C1 segment of cervical spinal cord (tissue), 14 donors: ENCODE data around the gene PPP1R3G.

Experiments
- DNase-seq, 14 donors: peaks; one replicate each; lab custom pipeline; 2025; lab: John Stamatoyannopoulos, UW

Gene PPP1R3G

GRCh38 chr6:5093231-5094015, 8.3 kb downstream of the PPP1R3G start:
- no peak for DNase-seq

DNA sequence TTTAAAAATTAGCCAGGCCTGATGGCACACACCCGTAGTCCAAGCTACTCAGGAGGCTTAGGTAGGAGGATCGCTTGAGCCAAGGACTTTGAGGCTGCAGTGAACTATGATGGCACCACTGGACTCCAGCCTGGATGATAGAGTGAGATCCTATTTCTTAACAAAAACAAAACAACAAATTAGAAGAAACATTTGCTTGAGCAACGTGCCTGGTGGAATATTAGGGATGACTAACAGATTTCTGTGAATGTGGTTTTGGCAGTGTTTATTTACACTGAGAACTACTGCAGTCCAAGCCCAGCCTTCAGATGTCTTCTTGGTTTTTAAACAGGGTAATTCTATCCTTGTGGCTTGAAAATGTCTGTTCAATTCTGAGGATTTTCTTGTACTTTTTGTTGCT, 9.2 kb downstream of the PPP1R3G start:
- DNase-seq, result no peak

DNA sequence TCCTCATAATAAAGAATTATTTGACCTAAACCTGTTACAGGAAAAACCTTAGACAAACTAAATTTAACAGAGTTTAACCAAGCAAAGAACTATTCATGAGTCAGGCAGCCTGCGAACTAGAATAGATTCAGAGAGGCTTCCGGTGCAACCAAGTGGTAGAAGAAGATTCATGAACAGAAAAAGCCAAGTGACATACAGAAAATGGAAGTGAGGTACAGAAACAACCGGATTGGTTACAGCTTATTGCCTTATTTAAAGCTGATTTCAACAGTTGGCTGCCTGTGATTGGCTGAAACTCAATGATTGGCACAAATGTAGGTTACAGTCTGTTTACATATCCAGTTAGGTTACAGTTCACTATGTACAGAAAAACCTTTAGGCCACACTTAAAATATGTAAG, 10.1 kb downstream of the PPP1R3G start:
- no peak for DNase-seq

- no peak for DNase-seq
Measured at GRCh38 chr6:5096482-5096881, 11.3 kb downstream of the PPP1R3G start.

GRCh38 chr6:5098501-5099270, 13.5 kb downstream of the PPP1R3G start:
- no peak for DNase-seq

DNA sequence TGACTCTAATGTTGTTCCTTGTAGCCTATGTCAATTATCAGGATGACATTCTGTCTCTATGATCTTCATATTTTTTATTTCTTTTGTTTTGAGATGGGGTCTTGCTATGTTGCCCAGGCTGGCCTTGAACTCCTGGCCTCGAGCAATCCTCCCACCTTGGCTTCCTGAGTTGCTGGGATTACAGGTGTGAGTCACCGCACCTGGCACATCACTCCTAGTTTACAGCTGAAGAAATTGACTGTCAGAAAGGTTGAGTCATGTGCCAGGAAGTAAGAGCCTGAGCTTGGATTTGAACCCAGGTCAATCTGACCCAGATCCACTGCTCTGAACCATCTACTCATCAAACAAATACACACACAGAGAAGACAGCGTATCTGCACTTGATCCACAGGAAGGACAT, 14.4 kb downstream of the PPP1R3G start:
- DNase-seq, result no peak

DNA sequence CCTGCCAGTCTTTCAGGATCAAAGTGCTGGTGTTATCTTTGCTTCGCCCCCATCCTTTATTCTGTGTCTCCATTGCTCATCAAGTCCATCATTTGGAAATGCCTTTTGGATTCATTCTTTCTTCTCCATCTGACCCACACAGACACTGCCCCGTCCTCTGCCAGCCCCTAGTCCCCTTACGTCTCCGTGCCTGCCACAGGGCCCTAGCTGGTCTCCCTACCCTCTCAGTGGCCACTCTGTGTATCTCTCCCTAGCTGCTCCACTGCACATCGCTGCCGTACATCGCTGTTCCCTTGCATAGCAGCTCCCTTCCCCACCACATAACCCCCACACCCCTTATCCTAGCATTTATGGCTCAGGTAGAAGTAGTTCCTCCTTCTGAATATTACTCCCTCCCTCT, 15.7 kb downstream of the PPP1R3G start:
- DNase-seq, result no peak

DNA sequence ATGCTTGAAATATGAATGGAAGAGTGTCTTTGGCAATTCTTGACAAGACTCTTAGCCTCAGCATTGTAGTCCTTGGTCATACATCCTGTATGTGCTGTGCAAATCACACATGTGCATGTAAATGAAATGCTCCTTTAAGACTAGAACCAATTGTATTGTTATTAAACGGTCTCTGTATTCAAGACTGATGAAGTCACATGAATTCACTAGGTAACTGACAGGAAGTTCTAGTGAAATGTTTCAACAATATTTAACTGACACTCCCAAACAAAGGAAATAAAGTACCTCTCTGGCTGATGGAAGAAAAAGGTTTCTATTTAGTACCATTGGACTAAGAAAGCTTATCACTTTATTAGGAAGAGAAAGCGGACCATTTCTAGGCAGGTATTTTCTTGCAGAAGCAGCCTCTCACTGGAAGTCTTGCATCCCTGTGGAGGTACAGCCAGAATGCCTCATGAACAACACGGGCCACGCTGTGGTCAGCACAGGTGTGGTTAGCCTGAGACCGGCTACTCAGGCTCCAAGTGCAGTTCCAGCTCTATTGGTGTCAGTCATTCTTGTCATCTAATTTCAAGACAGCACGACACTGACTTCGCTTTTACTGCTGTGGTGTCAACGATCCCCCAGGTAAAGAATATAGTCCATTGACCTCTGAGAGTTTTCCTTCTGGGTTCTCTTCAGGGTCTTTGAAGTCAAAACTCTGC, 17.3 kb downstream of the PPP1R3G start:
- no peak for DNase-seq

DNA sequence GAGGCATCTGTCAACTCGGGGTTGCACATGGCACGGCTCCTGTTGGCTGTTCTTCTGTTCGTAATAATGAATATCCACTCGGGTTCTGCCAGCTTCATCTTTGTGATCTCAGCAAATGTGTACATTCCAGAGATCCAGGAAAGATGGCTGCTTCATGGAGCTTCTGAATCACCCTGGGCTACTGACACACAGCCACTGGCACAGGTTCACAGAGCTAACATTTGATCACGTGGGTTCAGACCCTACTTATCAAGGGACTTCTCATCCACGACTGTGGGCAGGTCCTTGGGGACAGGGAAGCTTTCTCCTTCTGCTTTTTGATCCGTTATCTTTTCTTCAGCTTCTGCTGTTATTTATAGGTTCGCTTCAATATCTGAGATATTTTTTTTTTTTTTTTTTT, 18.1 kb downstream of the PPP1R3G start:
- no peak for DNase-seq

- no peak for DNase-seq
Measured at GRCh38 chr6:5104667-5105066, 19.5 kb downstream of the PPP1R3G start.

DNA sequence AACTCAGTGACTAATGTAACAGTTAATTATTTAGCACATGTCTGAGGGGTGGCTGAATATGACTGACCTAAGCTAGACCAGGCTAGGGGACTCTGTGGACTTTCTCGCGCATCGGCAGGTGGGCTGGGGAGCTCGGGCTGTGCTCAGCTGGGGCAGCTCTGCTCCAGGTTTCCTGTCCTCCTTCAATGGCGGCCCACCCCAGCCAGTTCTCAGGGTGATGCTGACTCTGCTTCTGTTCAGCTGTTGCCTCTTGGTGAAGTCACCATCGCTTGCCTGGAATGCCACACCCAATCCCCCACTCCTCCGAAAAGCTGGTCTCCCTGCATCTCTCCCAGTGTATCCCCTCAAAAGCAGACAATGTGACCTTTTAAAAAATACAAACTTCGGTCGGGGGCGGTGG, 20.0 kb downstream of the PPP1R3G start:
- no peak for DNase-seq

GRCh38 chr6:5107341-5107740, 22.2 kb downstream of the PPP1R3G start:
- no peak for DNase-seq

DNA sequence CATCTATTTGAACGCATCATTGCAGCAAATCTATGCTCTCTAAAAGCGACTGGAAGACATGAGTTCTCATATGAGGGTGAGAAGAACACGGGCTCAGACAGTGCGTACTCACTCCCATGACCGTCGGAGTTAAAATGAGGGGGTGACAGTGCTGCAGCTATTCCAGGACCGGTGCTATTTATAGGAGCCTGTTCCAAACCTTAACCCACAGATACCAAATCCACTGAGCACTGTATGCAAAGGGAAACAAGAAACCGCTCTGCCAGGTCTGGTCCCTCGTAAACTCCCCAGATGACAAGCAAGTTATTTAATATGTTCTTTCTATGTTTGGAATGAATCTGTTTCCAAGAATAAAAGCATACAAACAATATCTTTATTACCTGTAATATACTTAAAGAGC, 22.9 kb downstream of the PPP1R3G start:
- DNase-seq, result no peak

DNA sequence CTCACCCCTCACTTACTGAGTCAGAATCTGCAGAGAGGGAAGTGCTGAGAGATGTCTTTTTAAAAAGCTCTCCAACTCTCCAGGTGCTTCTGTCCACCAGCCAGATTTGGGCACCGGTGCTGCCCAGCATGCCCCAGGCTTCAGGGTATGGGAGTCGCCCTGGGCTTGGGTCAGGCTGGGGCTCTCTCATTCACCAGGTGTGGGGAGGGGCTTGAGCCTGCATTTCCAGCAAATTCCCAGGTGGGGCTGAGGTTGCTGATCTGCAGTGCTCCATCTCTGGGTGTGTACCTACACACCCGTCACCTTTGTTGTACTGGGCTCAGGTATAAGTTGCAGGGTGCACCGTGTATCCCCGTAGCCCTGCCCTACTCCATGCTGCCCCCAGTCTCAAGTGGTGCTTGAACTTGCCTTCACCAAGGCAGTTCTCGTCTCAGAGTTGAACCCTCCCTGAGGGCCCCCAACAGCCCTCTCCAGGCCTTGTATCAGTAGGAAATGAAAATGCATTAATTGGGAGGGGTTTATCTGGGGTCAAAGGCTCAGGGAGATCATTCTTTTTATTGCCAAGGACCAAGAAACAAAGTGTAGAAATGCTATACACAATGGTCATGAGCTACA, 23.5 kb downstream of the PPP1R3G start:
- no peak for DNase-seq

DNA sequence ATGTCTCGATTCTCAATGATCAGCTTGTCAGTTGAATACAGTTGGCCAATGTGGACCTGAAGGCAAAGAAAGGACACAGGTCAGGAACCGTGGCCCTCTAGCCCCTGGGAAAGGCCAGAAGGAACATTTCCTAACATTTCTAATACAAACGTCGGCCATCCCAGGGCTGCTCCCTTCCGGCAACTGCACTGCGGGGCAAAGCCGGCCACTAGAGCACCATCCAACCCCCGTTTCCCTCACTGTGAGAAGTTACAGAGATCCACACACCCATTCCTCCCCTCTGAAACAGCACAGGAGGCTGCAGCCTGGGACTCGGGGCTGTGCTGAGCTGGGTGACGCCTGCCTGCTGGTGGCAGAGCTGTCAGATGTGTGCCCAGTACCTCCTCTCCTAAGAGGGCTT, 24.3 kb downstream of the PPP1R3G start:
- DNase-seq, result no peak

DNA sequence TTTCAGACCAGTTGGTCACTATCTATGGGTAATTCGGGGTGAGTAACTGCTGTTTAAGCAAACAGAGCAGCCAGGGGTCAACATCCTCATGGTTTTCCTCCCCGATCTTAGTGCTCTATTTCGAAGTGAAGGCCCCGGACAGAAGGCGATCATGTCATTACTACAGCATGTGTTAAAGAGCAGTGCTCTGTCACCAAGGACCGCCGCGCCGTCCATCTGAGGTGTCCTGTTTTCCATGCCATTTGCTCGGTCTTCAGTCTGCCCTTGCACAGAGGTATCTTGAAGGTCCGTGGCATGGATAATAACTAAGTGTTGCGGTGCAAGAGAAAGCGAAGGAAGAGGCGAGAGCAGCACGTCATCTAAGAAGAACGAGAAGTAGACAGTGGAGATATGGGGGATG, 25.1 kb downstream of the PPP1R3G start:
- no peak for DNase-seq

- no peak for DNase-seq
Measured at GRCh38 chr6:5111626-5112025, 26.5 kb downstream of the PPP1R3G start.

DNA sequence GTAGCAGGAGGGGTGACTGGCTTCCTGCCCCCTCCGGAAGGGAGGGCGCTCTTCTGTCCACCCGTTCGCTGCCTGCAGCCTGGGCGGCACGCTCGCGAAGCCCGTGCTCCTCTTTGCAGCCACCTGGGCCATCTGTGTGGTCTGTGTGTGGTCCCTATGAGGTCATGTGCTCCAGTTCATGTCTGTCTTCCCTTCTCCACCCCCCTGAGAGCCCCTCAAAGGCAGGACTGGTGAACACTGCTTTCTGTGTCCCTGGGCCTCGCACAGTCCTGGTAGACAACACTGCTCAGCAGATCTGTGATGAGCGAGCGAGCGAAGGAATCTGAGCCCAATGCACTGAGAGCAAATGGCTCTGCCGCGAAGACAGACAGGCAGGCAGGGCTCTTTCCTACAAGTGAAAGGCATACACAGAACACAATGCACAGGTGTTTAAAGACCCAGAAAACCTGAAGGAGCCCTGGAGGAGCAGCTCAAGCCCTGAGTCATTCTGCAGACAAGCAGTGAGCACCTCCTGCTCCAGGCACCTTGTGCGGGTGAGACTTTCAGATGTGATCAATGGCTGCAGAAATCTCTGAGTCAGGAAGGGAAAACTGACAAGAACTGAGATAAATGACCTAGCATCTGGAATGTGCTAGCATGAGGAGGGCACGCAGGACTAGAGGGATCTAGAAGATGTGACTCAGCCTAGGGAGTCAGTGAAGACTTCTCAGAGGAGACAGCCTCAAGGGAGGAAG, 27.1 kb downstream of the PPP1R3G start:
- no peak for DNase-seq

DNA sequence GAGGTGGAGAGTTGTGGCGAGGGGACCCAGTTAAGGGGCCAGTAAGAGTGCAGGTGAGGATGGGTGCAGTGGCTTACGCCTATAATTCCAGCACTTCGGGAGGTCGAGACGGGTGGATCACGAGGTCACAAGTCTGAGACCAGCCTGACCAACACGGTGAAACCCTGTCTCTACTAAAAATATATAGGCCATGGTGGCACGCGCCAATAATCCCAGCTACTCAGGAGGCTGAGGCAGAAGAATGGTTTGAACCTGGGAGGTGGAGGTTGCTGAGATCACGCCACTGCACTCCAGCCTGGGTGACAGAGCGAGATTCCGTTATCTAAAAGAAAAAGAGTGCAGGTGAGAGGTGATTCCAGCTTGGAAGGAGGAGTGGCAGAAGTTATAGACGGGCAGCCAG, 28.0 kb downstream of the PPP1R3G start:
- no peak for DNase-seq

- DNase-seq, result no peak
Measured at GRCh38 chr6:5115168-5115567, 30.0 kb downstream of the PPP1R3G start.

- no peak for DNase-seq
Measured at GRCh38 chr6:5116243-5116991, 31.3 kb downstream of the PPP1R3G start.
